ENCODE measurements around the gene CYP1B1. TPM values are rescaled to one million over a fixed set of nuclear protein-coding genes. Genes with fewer than 3 reads are reported as not detected.

CYP1B1 gene
- polyA plus RNA-seq, 1 donor from 2014 or later = not detected

DNA sequence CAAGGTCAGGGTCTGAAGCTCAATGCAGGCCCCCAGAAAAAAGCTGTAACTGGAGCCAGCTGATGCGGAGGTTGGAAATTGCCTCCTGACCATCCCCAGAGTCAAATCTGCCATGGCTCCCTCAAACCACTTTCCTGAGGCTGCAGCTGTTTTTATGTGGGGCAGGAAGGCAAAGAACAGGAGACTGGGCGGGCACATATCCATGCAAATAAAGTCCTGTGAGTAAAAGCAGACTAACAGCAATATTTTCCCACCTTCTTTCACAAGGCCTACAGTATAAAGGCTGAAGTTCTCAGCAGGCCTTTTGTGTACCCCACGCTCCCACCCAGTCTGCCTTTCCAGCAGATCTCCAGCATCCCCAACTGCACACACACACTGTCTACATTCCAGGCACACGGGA lies 47.1 kb downstream of the CYP1B1 start:
- Histone ChIP-seq H3K4me2 (ENCODE audit: low read length) (no peak overlapping the region), H3K4me3 (ENCODE audit: low read length) (no peak overlapping the region), H2AFZ (ENCODE audit: low read depth, low read length) (no peak overlapping the region), H3K27me3 (ENCODE audit: insufficient read depth, low read depth, low read length) (no peaks in the 10 kb centered on the region), H3K9me2 (ENCODE audit: insufficient read depth, low read length) (no peaks in the 10 kb centered on the region), H4K20me1 (ENCODE audit: insufficient read depth) (no peaks in the 10 kb centered on the region), H3K36me3 (ENCODE audit: insufficient read depth, low read length) (no peaks in the 10 kb centered on the region), H3F3A (ENCODE audit: insufficient read depth, low read length, poor library complexity, severe bottlenecking) (no peaks in the 10 kb centered on the region), H3K79me2 (replicated peaks; ENCODE audit: insufficient read depth, low read length) (no peaks in the 10 kb centered on the region), H3K9me3 (ENCODE audit: low read length) (no peaks in the 10 kb centered on the region), H3K27ac (ENCODE audit: low read length) (no peak overlapping the region), H3K9ac (ENCODE audit: low read length) (no peak overlapping the region)
- TF ChIP-seq, protein P1, sequence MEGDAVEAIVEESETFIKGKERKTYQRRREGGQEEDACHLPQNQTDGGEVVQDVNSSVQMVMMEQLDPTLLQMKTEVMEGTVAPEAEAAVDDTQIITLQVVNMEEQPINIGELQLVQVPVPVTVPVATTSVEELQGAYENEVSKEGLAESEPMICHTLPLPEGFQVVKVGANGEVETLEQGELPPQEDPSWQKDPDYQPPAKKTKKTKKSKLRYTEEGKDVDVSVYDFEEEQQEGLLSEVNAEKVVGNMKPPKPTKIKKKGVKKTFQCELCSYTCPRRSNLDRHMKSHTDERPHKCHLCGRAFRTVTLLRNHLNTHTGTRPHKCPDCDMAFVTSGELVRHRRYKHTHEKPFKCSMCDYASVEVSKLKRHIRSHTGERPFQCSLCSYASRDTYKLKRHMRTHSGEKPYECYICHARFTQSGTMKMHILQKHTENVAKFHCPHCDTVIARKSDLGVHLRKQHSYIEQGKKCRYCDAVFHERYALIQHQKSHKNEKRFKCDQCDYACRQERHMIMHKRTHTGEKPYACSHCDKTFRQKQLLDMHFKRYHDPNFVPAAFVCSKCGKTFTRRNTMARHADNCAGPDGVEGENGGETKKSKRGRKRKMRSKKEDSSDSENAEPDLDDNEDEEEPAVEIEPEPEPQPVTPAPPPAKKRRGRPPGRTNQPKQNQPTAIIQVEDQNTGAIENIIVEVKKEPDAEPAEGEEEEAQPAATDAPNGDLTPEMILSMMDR (IDR thresholded peaks at IDR 0.05; ENCODE audit: poor library complexity, severe bottlenecking) = no peak
- no peak for TF ChIP-seq POLR2AphosphoS5 (IDR thresholded peaks at IDR 0.05)
- TF ChIP-seq, protein P2, sequence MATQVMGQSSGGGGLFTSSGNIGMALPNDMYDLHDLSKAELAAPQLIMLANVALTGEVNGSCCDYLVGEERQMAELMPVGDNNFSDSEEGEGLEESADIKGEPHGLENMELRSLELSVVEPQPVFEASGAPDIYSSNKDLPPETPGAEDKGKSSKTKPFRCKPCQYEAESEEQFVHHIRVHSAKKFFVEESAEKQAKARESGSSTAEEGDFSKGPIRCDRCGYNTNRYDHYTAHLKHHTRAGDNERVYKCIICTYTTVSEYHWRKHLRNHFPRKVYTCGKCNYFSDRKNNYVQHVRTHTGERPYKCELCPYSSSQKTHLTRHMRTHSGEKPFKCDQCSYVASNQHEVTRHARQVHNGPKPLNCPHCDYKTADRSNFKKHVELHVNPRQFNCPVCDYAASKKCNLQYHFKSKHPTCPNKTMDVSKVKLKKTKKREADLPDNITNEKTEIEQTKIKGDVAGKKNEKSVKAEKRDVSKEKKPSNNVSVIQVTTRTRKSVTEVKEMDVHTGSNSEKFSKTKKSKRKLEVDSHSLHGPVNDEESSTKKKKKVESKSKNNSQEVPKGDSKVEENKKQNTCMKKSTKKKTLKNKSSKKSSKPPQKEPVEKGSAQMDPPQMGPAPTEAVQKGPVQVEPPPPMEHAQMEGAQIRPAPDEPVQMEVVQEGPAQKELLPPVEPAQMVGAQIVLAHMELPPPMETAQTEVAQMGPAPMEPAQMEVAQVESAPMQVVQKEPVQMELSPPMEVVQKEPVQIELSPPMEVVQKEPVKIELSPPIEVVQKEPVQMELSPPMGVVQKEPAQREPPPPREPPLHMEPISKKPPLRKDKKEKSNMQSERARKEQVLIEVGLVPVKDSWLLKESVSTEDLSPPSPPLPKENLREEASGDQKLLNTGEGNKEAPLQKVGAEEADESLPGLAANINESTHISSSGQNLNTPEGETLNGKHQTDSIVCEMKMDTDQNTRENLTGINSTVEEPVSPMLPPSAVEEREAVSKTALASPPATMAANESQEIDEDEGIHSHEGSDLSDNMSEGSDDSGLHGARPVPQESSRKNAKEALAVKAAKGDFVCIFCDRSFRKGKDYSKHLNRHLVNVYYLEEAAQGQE (IDR thresholded peaks at IDR 0.05; ENCODE audit: borderline replicate concordance) = no peak
- TF ChIP-seq MXI1 (conservative IDR thresholded peaks at IDR 0.05; ENCODE audit: poor library complexity, severe bottlenecking) = no peak
- TF ChIP-seq SMC3 (conservative IDR thresholded peaks at IDR 0.05; ENCODE audit: poor library complexity) = no peak
- TF ChIP-seq TAF1 (IDR thresholded peaks at IDR 0.05; ENCODE audit: low read depth) = no peak
- TF ChIP-seq EP300 (conservative IDR thresholded peaks at IDR 0.05; ENCODE audit: poor library complexity, severe bottlenecking) = no peak
- no peak for TF ChIP-seq EZH2 (IDR thresholded peaks at IDR 0.05; ENCODE audit: borderline replicate concordance, insufficient read depth, low read length, poor library complexity, severe bottlenecking)
- TF ChIP-seq RAD21 (conservative IDR thresholded peaks at IDR 0.05) = no peak

- Histone ChIP-seq H3K9me2 (ENCODE audit: insufficient read depth, low read length) (no peaks in the 10 kb centered on the region), H3K4me2 (ENCODE audit: low read length) (no peak overlapping the region), H3K9ac (ENCODE audit: low read length) (no peak overlapping the region), H3K36me3 (ENCODE audit: insufficient read depth, low read length) (no peaks in the 10 kb centered on the region), H3K79me2 (replicated peaks; ENCODE audit: insufficient read depth, low read length) (no peaks in the 10 kb centered on the region), H3K4me3 (ENCODE audit: low read length) (no peak overlapping the region), H3K27ac (ENCODE audit: low read length) (no peak overlapping the region), H3K9me3 (ENCODE audit: low read length) (no peaks in the 10 kb centered on the region), H3K27me3 (ENCODE audit: insufficient read depth, low read depth, low read length) (no peaks in the 10 kb centered on the region), H4K20me1 (ENCODE audit: insufficient read depth) (no peaks in the 10 kb centered on the region), H2AFZ (ENCODE audit: low read depth, low read length) (no peak overlapping the region), H3F3A (ENCODE audit: insufficient read depth, low read length, poor library complexity, severe bottlenecking) (no peaks in the 10 kb centered on the region)
- TF ChIP-seq SMC3 (conservative IDR thresholded peaks at IDR 0.05; ENCODE audit: poor library complexity) = no peak
- no peak for TF ChIP-seq EZH2 (IDR thresholded peaks at IDR 0.05; ENCODE audit: borderline replicate concordance, insufficient read depth, low read length, poor library complexity, severe bottlenecking)
- TF ChIP-seq EP300 (conservative IDR thresholded peaks at IDR 0.05; ENCODE audit: poor library complexity, severe bottlenecking) = no peak
- TF ChIP-seq RAD21 (conservative IDR thresholded peaks at IDR 0.05) = no peak
- TF ChIP-seq, protein P2 (IDR thresholded peaks at IDR 0.05; ENCODE audit: borderline replicate concordance) = no peak
- TF ChIP-seq, protein P1 (IDR thresholded peaks at IDR 0.05; ENCODE audit: poor library complexity, severe bottlenecking) = no peak
- TF ChIP-seq TAF1 (IDR thresholded peaks at IDR 0.05; ENCODE audit: low read depth) = no peak
- no peak for TF ChIP-seq MXI1 (conservative IDR thresholded peaks at IDR 0.05; ENCODE audit: poor library complexity, severe bottlenecking)
- no peak for TF ChIP-seq POLR2AphosphoS5 (IDR thresholded peaks at IDR 0.05)
Measured at GRCh38 chr2:38026846-38027245, 49.1 kb downstream of the CYP1B1 start.

Data from neural cell (in vitro differentiated cells).